SK-N-MC (cell line): ENCODE measurements around the gene C10orf67.

Experiments used
- EZH2 ChIP-seq: fragments of 200-600 bp; sonication (generic); IDR thresholded peaks from one replicate; pipeline ENCODE4 v1.6.1; 2017; ENCODE audit warnings: antibody characterized with exemption
- FOXP2 ChIP-seq: optimal IDR thresholded peaks from 2 replicates; pipeline ENCODE3; 2011; ENCODE audit warnings: mild to moderate bottlenecking, moderate library complexity; ENCODE audit not compliant: insufficient read depth; ENCODE audit errors: extremely low read length, control extremely low read depth
- POLR2AphosphoS5 ChIP-seq: IDR thresholded peaks from 2 replicates; pipeline ENCODE4 v1.6.1; 2012; ENCODE audit warnings: mild to moderate bottlenecking, low read depth, low read length, borderline replicate concordance

DNA sequence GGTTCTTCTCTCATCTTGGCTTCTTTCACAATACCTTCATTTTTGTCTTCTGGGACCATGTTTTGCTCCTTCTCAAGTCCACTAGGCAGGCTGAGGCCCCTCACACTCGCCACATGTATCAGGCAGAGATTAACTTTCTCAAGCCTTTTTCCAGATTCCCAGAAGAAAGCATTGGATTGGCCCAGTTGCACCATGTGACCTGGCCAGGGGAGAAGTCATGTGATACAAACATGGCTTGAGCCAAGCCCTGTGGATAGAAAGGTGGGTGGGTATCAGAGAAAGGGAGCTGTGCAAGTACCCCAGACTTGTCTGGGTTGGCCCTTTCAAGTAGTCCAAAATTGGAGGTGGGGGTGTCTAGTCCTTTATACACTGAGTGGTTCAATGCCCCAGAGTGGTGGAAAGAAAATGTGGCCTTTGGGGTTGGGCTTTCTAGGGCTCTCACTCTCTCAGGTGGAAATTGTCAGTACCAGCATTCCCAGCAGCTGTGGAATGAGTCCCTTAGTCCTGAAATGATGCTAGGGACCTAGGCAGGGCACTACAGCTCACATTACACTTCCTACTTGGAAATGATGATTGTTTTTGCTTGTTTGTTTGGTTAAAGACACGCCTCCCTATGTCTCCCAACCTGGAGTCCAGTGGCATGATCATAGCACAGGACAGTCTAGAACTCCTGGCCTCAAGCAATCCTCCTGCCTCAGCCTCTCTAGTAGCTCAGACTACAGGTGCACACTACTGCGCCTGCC lies 36.9 kb upstream of the C10orf67 start:
- TF ChIP-seq EZH2 (no peak), POLR2AphosphoS5 (no peak), FOXP2 (no peak)
